SIG-M5 (cell line): ENCODE measurements around the gene SHANK1.
A peak's percentile ranks its signal among the peaks of the same experiment; 100 is the strongest.

Experiments used
- DNase-seq: peaks from one replicate; lab custom pipeline; 2025; lab: John Stamatoyannopoulos, UW

SHANK1 gene

DNA sequence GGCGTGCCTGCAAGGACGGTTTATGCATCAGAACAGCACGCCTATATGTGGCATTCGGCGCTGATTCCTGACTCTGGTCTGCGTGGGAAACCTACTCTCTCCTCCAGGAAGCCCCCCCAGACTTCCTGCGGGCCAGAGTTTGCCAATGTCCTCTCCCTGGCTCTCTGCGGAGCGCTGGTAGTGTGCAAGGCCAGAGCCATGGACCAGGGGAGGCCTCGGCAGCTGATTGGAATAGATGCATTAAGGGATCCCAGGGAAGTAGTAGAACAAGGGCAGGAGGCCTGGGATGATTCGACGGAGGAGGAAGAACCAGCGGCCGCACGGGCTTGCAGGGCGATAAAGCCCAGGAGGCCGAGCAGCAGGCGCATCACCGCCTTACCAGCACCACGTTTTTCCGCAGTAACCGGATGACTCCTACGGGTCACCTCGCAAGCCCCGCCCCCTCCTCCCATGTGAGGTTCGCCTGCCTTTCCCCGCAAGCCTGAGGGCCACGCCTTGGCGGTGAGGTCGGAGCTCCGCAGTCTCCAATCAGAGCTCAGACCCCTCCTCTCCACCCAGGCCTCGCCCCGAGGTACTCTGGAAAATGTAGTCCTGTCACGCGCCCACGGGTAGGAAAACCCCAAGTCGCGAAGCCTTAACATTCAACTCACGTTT, 8.6 kb upstream of the SHANK1 start:
- DNase-seq, result peak; percentile 77

DNA sequence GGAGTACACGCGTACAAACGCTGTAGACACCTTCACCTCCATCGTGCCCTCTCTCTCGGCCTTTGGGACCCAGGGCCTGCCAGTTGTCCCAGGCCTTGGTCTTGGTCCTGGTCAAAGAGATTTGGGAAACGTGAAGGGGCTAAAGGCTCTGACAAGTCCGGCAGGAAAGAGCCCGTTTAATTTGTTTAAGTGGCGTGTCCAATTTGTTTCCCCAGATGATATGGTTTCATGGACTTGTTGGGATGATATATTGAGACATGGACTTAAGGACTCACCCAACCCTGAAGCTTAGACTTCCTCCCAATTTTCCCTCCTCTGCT, 6.3 kb upstream of the SHANK1 start:
- no peak for DNase-seq

DNA sequence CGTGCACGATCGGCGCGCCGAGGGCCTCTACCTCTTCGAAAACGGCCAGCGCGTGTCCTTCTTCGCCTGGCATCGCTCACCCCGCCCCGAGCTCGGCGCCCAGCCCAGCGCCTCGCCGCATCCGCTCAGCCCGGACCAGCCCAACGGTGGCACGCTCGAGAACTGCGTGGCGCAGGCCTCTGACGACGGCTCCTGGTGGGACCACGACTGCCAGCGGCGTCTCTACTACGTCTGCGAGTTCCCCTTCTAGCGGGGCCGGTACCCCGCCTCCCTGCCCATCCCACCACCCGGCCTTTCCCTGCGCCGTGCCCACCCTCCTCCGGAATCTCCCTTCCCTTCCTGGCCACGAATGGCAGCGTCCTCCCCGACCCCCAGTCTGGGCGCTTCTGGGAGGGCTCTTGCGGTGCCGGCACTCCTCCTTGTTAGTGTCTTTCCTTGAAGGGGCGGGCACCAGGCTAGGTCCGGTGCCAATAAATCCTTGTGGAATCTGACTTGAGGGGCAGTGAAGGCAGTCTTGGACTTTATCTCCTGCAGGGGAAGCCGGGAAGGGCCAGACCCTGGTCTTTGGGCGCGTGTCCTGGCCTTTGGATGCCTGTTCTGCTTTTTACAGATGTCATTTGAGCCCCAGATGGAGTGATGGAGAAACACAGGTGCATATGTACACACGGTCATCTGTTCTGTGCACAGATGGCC, 5.8 kb upstream of the SHANK1 start:
- no peak for DNase-seq

DNA sequence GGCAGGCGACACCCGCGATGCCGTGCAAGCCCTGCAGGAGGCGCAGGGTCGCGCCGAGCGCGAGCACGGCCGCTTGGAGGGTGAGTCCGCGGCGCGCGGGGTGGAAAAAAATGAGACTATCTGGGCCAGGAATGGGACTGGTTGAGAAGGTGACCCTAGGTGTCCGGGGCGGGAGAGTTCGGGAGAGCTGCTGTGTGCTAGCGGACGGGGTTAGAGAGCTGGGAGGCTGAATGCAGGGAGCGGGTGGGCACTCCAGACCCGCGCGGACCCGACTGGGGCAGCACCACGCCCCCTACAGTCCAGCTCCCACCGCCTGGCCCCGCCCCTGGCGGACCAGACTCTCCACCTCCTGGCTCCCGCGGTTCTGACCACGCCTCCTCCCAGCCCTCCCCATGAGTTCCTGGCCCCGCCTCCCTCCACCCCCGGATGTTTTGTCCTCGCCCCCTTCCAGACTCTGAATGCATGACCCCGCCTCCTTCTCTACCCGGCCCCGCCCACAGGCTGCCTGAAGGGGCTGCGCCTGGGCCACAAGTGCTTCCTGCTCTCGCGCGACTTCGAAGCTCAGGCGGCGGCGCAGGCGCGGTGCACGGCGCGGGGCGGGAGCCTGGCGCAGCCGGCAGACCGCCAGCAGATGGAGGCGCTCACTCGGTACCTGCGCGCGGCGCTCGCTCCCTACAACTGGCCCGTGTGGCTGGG, 5.1 kb upstream of the SHANK1 start:
- peak; percentile 61 for DNase-seq

DNA sequence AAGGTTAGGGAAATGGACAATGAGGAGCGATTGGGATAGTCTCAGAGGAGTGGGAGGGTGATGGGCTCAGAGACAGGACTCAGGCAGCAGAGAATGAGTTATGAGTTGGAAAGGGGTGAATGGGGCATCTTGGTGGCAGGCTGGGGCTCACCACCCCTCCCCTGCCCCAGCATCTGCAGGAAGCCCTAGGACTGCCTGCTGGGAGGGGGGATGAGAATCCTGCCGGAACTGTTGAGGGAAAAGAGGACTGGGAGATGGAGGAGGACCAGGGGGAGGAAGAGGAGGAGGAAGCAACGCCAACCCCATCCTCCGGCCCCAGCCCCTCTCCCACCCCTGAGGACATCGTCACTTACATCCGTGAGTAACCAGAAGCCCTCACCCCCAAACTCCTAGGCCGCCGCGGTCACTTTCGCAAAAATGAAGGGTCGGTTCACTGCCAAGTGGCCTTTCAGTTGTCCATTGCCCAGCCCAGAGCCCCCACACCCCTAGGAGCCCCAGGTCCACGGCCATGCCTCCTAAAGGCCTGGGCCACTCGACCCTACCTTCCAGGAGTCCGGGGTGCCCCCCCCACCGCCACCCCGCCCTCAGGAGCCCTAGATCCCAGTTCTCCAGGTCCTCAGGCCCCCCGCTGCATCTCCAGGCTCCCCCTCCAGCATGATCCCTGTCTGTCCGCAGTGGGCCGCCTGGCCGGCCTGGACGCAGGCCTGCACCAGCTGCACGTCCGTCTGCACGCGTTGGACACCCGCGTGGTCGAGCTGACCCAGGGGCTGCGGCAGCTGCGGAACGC, 4.3 kb upstream of the SHANK1 start:
- no peak for DNase-seq

DNA sequence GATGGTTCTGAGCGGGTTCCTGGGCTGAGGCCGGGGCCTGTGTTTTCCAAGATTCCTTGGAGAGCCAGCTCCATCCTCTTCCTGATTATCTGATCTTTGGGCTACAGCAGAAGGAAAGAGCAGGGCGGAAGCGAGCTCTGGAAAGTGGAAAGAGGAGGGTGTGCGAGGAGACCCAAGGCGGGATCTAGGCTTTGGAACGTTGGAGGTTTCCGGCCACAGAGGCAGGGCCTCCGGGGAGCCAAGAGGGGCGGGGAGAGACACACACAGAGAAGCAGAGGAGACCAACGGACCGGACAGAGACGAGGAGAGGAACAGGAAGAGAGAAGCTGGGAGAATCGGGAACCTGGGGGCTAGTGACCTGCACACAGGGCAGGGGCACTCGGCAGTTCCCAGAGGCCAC, 3.5 kb upstream of the SHANK1 start, which contains the start of gene CLEC11A:
Gene CLEC11A, plus strand, starts transcription at position 296 of the 400 bp plus-strand sequence. CDS start 162 bp downstream, outside the sequence.
- DNase-seq, result peak; percentile 13

DNA sequence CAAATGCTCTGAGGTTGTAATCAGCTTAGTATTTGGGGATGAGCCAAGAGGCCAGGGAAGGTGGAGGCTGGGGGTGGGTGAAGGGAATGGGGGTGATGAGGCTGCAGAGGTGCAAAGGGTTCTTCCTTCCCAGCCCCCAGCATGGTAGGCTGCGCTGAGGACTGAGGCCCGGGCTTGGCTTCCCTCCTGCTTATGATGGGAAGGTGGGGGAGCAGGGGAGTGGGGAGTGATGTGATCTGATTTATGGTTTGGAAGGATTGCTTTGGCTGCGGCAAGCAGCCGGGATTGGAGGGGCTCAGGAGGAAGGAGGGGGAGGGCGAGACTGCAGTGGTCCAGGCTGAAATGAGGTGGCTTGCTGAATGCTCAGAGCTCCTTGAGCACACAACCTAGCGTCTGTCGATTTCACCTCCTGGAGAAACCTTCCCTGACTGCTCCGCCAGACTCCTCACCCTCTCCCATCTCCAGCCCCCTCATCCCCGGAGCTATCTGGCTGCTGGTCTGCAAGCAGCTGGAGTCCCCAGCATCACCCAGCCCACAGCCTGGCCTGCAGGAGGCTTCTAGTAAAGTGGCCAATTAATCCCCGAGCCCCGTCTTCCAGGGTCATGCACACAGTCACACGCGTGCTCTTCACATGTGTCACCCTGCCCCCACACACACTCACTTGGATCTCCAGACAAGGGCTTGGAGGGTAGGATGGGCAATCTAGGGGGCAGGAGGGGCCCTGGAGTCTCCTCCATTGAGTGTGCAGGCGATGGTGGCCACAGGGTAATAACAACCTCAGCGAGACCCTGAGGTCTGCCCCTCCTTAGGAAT, 2.8 kb upstream of the SHANK1 start:
- DNase-seq, result no peak

DNA sequence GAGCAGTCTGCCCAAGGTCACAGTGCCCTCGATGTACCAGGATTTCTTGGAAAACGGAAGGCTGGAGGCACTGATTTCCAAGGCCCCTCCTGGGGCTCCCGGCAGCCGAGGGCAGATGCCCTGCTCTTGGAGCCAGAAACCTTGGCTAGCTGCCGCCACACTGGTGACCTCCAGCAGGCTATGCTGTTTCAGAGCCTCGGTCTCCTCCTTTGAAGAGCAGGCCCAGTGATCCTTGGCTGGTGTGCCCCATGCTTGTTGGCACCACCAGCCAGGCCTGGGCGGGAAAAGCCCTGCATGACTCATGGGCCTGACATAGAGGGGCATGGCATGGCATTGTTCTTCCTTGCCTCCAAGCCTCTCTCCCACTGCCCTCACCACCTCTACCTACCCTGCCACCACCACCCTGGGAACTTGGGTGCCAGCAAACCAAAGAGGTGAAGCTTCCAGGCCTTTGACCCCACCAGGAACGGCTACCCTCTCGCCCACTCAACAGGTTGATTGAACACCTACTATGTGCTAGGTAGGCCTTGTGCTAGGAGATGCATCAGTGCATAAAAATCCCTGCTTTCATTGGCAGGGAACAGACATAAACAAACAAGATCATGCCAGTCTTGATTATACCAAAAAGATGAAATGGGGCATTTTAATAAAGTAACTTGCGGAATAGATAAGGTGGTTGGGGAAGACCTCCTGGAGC, 2.0 kb upstream of the SHANK1 start:
- DNase-seq, result no peak

DNA sequence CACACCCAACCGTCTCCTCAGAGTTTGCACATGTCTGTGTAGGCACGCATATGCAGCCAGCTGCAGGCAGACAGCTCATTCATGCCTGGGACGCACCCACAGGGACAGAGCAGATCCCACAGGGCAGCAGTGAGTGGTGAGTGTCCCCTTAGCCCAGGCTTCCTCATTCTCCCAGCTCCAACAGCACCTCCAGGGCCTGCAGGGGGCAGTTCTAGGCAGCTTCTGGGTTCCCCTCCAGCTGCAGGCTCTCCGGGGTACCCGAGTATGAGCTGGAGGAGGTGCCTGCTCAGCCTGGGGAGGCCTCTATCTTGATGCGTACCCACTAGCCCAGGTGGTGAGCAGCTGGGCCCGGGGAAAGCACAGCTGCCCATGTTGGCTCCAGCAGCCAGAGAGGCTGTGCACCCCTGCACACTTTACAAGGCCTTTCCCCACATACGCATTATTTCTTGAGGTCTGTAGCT, 1.3 kb upstream of the SHANK1 start:
- DNase-seq, result no peak

DNA sequence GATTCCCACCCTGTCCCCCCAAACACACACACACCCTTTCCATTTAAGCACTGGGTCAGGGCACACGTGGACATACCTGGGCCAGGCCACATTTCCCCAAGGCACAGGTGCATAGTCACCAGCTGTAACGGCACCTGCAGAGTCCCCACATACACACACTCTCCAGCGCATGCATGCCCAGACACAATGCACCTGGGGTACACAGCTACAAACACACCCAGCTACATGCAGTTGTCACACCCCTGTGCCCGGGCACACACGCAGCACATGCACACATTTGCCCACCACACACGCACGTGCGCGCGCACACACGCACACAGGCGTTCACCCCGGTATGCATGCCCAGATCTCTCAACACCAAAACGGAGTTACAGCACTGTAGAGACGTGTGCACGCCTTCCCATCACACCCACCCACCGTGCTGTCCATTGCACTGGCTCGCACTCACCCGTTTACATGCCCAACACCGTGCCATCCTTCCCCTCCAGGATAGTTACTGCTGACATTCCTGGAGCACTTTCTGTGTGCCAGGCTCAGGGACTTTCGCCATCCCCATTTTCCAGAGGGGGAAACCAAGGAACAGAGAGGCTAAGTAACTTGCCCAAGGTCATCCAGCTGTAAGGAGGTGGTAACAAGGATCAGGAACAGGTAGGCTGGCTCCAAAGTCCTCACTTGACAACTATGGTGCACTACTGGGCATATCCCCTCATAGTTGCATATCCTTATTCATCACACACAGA, 749 bp upstream of the SHANK1 start:
- DNase-seq, result no peak

DNA sequence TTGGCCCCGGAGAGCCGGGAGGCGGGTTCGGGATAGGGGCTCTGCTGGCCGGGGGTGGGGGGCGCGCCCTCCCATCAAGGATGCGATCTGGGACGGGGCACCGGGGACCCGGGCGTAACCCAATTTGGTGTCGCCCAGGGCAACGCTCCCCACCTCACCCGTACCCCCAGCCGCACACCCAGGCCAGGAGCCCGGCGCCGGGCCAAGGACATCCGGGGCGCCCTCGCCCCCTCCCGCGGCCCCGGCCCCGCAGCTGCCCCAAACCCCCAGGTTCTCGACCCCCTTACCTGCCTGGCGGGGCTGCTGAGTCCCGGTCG, 525 bp downstream of the SHANK1 start:
- no peak for DNase-seq

DNA sequence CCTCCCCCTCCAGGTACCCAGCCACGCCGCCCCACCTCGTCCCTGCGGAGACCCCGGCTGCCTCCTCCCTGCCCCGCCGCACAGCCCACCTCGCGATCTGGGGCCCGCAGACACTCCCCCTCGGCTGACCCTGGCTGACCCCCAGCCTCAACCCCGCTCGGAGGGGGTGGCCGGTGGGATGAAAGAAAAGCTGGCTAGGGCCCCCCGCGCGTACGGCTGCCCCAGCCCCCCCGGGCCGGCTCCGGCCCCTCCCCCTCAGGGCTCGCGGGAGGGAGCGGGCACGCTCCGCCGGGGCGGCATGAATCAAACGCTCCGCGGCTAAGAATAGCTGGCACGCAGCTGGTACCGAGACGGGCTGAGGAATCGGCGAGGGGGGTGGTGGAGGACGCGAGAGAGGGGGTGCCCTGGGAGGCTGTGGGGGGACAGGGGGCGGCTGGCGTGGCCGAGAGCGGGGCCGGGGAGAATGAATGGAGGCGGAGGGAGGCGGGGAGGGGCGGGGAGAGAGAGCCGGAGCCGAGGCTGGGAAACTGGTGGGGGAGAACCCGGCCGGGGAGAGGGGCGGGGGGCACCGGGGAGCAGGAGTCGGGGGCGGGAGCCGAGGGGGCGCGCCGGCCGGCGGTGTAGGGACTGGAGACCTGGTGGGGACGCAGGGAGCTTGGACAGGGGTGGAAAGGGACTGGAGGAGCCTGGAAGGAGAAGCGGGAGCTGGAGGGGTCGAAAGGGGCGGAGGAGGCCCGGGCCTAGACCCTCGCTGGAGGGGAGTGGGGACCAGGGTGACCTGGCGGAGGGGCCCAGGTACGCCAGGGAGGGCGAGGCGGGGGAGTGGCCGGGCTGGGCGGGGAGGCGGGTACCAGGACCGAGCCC, 1.1 kb downstream of the SHANK1 start:
- no peak for DNase-seq

DNA sequence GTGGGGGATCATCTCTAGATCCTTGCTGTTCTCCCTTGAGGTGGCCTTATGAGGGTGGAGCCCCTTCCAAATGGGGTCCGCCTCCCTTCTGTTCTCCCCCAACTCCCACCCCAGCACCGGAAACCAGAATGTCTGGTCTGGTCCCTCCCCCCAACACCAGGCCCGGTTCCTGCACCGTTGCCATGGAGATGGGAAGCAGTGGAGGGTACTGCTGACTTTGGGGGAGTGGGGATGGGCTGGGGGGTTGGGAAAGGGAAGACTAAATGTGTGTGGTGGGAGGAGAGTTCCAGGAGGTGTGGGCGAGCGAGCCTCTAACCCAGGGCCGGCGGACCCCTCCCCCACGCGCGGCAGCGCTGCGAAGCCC, 1.7 kb downstream of the SHANK1 start:
- DNase-seq, result no peak

DNA sequence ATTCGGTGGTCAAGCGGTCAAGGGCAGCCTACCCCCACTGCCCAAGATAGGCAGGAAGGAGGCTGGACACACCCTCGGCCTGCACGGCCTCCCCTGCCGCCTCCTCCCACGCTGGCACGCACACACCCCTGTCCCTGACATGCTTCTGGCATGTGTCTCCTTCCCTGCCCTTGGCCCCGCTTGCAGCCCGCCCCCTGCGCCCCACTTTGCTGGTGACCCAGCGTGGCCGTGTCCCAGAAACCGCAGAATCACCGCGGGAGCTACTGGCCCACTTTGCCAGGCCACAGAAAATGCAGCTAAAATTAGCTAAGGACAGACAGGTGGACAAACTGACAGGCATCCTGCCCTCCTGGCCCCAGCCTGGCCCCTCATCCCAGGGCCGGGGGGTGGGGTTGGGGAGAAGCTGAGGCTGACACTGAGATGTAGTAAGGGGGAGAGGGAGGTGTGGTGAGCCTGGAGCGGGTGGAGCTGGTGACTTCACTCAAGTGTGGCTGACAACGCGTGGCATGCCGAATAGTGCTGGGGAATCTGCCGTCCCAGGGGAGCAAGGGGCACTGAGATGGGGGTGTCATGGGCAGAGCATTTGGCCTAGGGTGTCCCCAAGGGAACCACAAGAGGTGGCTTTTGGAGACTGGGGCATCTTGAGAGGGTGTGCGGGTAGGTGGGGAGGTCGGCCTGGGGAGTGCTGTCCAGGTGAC, 2.4 kb downstream of the SHANK1 start:
- no peak for DNase-seq

DNA sequence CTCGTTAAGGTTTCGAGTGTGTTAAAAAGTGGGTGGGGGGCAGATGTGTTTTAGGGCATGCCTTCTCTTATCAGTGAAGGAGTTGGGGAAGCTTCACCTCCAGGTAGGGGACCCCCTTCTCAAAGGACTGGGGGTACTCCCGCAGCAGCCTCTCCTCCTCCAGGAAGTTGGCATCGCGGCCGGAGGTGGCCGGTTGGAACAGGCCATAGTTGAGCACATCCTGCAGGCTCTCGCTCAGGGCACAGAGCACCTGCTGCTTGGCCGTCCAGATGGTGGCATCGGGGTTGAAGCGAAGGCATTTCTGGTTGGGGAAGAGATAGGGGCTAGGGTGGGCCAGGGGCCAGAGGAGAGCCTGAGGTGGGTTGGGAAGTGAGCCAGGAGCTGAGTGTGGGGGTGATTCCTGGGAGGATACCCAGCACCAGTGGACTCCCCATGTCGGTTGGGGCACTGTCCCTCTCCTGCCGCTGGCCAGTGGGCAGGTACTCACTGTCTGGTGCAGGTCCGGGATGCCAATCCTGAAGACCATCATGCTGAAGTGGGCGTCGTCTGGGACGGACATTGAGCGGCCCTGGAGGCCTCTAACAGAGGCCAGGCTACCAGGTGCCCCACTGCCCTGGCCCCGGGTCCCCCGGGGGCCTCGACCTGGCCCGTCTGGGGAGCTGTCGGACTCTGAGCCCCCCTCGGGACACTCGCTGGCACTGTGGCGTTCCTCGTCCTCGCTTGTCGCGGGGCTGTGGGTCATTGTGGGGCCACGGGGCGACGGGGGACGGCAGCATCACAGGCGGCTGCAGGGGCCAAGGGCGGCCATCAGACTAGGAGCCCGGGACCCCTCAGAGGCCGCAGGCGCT, 3.2 kb downstream of the SHANK1 start:
- no peak for DNase-seq

DNA sequence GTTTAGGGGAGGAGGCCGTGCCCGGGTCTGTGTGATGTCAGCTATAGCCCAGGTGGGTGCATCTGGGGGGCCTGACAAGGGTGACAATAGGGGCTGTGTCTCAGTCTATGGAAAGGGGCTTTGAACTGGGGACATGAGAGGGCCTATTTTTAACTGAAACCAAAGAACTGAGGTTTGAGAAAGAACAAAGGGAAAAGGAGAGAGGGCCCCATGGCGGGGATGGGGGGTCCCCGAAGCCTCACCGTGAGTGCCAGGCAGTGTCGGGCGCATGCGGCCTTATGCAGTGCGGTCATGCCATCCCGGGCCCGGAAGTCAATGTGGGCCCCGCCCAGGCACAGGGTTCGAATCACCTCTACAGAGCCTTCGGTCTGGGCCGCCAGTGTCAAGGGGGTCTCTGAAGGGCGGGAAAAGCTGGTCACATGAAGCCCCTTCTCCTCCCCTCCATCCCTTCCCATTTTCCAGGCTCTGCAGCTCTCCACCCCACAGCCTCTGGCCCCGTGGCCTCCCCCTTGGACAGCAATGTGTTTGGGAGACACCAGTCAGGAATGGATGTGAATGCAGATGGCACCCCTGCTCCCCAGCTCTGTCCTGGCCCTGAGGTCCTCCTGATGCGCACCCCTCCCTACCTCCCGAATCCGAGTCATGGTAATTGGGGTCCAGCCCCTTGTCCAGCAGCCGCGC, 5.9 kb downstream of the SHANK1 start:
- no peak for DNase-seq

DNA sequence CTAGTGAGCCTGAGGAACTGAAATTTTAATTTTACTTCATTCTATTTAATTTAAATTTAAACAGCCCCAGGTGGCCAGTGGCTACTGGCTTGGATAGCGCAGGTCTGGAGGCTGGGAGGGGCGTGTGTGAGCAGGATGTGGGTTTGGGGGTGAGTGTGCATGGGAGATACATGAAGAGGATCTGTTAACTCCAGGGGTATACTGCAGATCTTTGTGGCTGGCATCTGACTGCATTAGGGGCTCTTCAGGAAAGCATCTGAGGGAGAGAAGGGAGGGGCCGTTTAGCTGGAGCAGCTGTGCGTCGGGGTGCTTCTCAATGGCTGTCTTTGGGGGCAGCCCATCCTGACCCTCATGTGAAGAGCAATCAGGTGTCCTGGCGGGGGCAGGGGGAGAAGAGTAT, 6.8 kb downstream of the SHANK1 start:
- DNase-seq, result no peak
